ENCODE measurements around the gene A1BG.

A1BG gene

DNA sequence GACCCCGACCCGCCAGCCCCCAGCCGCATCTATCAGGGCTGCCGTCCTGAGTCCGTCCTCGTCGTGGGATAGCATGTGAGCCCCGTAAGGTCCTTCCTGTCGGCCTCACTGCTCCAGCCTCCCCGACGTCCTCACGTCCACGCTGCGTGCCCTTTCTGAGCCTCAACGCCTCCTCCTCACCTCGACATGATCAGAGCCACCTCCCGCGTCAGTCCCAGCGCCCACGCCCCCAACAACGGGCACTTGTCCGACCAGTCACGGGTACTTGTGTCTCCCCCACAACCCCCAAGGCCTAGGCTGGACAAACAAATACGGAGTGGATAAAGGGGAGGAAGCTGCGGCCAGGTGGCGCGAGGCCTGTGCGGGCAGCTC lies 8.6 kb upstream of the A1BG start:
- H3K4me3 ChIP-seq (replicated peaks; ENCODE audit: insufficient read depth, low read length) = peak overlapping the region; percentile 71
- H3K27me3 ChIP-seq (ENCODE audit: insufficient read depth, poor library complexity, severe bottlenecking) = no peaks in the 10 kb centered on the region
- peak; percentile 56 to 58 for DNase-seq (ENCODE audit: low read depth in 1 of 2, low spot score in 1 of 2)
- TF ChIP-seq, protein P1, sequence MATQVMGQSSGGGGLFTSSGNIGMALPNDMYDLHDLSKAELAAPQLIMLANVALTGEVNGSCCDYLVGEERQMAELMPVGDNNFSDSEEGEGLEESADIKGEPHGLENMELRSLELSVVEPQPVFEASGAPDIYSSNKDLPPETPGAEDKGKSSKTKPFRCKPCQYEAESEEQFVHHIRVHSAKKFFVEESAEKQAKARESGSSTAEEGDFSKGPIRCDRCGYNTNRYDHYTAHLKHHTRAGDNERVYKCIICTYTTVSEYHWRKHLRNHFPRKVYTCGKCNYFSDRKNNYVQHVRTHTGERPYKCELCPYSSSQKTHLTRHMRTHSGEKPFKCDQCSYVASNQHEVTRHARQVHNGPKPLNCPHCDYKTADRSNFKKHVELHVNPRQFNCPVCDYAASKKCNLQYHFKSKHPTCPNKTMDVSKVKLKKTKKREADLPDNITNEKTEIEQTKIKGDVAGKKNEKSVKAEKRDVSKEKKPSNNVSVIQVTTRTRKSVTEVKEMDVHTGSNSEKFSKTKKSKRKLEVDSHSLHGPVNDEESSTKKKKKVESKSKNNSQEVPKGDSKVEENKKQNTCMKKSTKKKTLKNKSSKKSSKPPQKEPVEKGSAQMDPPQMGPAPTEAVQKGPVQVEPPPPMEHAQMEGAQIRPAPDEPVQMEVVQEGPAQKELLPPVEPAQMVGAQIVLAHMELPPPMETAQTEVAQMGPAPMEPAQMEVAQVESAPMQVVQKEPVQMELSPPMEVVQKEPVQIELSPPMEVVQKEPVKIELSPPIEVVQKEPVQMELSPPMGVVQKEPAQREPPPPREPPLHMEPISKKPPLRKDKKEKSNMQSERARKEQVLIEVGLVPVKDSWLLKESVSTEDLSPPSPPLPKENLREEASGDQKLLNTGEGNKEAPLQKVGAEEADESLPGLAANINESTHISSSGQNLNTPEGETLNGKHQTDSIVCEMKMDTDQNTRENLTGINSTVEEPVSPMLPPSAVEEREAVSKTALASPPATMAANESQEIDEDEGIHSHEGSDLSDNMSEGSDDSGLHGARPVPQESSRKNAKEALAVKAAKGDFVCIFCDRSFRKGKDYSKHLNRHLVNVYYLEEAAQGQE (IDR thresholded peaks at IDR 0.05; ENCODE audit: insufficient replicate concordance, low read depth) = no peak
- no peak for TF ChIP-seq SPI1 (IDR thresholded peaks at IDR 0.05; ENCODE audit: borderline replicate concordance, low read depth)
- no peak for TF ChIP-seq GABPA (IDR thresholded peaks at IDR 0.05; ENCODE audit: low read depth)
- H3K27ac ChIP-seq (replicated peaks) = peak overlapping the region; percentile 91

DNA sequence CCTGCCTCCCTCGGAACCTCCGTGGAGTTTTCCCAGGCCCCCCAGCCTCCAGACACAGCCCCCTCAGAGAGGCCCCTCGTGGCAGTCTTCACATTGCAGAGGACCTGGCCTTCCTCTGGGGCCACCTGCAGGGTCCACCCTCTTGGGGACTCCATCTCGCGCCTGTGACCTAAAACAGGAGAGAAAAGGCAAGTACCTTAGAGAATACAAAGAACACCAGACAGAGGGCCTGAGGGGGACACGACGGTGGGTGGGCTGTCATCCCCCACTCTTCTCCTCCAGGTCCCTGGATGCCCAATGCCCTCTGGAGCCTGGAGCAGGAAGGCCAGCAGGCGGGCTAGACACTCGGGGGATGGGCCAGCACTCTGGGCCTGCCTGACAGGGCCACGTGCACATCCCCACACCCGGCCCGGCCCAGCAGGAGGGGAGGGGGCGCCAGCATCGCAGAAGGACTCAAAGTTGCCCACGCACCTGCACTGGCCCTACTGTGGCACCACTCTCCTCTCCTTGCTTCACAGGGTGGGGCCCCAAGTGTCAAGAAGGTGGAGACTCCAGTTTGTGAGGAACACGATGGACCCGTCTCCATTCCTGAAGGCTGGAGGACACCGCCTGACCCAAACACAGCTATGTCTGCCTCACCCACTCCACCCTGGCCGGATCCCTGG lies 4.3 kb upstream of the A1BG start:
- no peak for DNase-seq (ENCODE audit: low read depth in 1 of 2, low spot score in 1 of 2)

DNA sequence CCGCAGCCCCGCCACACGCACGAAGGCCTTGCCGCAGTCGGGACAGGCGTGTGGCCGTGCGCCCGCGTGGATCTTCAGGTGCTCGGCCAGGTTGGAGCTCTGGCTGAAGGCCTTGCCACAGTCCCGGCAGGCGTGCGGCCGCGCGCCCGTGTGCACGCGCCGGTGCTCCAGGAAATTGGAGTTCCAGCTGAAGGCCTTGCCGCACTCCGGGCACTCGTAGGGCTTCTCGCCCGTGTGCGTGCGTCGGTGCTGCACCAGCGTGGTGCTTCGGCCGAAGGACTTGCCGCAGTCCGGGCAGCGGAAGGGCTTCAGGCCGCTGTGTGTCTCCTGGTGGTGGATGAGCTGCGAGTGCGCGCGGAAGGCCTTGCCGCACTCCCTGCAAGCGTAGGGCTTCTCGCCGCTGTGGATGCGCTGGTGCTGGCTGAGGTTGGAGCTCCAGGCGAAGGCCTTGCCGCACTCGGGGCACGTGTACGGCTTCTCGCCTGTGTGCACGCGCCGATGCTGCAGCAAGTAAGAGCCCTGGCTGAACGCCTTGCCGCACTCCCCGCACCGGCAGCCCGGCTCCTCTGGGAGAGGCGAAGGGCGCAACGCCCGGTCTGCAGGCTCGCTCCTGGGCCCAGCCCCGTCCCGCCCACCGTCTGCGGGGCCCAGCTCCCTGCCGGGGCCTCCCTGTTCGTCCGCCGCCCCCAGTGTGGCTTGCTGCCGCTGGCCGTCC lies 3.6 kb upstream of the A1BG start:
- DNase-seq (ENCODE audit: low read depth in 1 of 2, low spot score in 1 of 2) = no peak
- TF ChIP-seq POLR2AphosphoS5 (IDR thresholded peaks at IDR 0.05; ENCODE audit: low read depth) = no peak
- TF ChIP-seq GABPA (IDR thresholded peaks at IDR 0.05; ENCODE audit: low read depth) = no peak
- TF ChIP-seq, protein P2, sequence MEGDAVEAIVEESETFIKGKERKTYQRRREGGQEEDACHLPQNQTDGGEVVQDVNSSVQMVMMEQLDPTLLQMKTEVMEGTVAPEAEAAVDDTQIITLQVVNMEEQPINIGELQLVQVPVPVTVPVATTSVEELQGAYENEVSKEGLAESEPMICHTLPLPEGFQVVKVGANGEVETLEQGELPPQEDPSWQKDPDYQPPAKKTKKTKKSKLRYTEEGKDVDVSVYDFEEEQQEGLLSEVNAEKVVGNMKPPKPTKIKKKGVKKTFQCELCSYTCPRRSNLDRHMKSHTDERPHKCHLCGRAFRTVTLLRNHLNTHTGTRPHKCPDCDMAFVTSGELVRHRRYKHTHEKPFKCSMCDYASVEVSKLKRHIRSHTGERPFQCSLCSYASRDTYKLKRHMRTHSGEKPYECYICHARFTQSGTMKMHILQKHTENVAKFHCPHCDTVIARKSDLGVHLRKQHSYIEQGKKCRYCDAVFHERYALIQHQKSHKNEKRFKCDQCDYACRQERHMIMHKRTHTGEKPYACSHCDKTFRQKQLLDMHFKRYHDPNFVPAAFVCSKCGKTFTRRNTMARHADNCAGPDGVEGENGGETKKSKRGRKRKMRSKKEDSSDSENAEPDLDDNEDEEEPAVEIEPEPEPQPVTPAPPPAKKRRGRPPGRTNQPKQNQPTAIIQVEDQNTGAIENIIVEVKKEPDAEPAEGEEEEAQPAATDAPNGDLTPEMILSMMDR (IDR thresholded peaks at IDR 0.05; ENCODE audit: insufficient read depth, low read length) = no peak
- TF ChIP-seq, protein P1 (IDR thresholded peaks at IDR 0.05; ENCODE audit: insufficient replicate concordance, low read depth) = no peak
- no peak for TF ChIP-seq SPI1 (IDR thresholded peaks at IDR 0.05; ENCODE audit: borderline replicate concordance, low read depth)
- H3K27ac ChIP-seq (replicated peaks) = no peak overlapping the region
- H3K4me3 ChIP-seq (replicated peaks; ENCODE audit: insufficient read depth, low read length) = no peak overlapping the region
- H3K27me3 ChIP-seq (ENCODE audit: insufficient read depth, poor library complexity, severe bottlenecking) = no peaks in the 10 kb centered on the region

More for the DNA sequence above, 4.3 kb upstream of the A1BG start:
- Histone ChIP-seq H3K27me3 (ENCODE audit: insufficient read depth, poor library complexity, severe bottlenecking) (no peaks in the 10 kb centered on the region), H3K4me3 (replicated peaks; ENCODE audit: insufficient read depth, low read length) (no peak overlapping the region), H3K27ac (replicated peaks) (no peak overlapping the region)
- TF ChIP-seq SPI1 (IDR thresholded peaks at IDR 0.05; ENCODE audit: borderline replicate concordance, low read depth) (no peak), GABPA (IDR thresholded peaks at IDR 0.05; ENCODE audit: low read depth) (no peak), POLR2AphosphoS5 (IDR thresholded peaks at IDR 0.05; ENCODE audit: low read depth) (no peak)
- TF ChIP-seq, protein P2 (IDR thresholded peaks at IDR 0.05; ENCODE audit: insufficient read depth, low read length) = no peak
- TF ChIP-seq, protein P1 (IDR thresholded peaks at IDR 0.05; ENCODE audit: insufficient replicate concordance, low read depth) = no peak
